Measurements from ENCODE around the gene SKIC3.

GRCh38 chr5:95557841-95558240 lies 3.1 kb upstream of the SKIC3 start:
- TF ChIP-seq CTCF (IDR thresholded peaks at IDR 0.05; ENCODE audit: low read depth, low read length, missing input control) (no peak), MAX (IDR thresholded peaks at IDR 0.05) (no peak), EGR1 (IDR thresholded peaks at IDR 0.05; ENCODE audit: low read depth in 2 of 2) (no peak), JUND (IDR thresholded peaks at IDR 0.05) (no peak), RXRA (IDR thresholded peaks at IDR 0.05) (no peak), FOXA1 (IDR thresholded peaks at IDR 0.05) (no peak), ATF3 (IDR thresholded peaks at IDR 0.05) (no peak), SP1 (IDR thresholded peaks at IDR 0.05) (no peak), RAD21 (IDR thresholded peaks at IDR 0.05) (no peak), HNF4A (conservative IDR thresholded peaks at IDR 0.05) (no peak)
- TF ChIP-seq, protein P1, sequence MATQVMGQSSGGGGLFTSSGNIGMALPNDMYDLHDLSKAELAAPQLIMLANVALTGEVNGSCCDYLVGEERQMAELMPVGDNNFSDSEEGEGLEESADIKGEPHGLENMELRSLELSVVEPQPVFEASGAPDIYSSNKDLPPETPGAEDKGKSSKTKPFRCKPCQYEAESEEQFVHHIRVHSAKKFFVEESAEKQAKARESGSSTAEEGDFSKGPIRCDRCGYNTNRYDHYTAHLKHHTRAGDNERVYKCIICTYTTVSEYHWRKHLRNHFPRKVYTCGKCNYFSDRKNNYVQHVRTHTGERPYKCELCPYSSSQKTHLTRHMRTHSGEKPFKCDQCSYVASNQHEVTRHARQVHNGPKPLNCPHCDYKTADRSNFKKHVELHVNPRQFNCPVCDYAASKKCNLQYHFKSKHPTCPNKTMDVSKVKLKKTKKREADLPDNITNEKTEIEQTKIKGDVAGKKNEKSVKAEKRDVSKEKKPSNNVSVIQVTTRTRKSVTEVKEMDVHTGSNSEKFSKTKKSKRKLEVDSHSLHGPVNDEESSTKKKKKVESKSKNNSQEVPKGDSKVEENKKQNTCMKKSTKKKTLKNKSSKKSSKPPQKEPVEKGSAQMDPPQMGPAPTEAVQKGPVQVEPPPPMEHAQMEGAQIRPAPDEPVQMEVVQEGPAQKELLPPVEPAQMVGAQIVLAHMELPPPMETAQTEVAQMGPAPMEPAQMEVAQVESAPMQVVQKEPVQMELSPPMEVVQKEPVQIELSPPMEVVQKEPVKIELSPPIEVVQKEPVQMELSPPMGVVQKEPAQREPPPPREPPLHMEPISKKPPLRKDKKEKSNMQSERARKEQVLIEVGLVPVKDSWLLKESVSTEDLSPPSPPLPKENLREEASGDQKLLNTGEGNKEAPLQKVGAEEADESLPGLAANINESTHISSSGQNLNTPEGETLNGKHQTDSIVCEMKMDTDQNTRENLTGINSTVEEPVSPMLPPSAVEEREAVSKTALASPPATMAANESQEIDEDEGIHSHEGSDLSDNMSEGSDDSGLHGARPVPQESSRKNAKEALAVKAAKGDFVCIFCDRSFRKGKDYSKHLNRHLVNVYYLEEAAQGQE (IDR thresholded peaks at IDR 0.05): no peak
- TF ChIP-seq, protein P2, sequence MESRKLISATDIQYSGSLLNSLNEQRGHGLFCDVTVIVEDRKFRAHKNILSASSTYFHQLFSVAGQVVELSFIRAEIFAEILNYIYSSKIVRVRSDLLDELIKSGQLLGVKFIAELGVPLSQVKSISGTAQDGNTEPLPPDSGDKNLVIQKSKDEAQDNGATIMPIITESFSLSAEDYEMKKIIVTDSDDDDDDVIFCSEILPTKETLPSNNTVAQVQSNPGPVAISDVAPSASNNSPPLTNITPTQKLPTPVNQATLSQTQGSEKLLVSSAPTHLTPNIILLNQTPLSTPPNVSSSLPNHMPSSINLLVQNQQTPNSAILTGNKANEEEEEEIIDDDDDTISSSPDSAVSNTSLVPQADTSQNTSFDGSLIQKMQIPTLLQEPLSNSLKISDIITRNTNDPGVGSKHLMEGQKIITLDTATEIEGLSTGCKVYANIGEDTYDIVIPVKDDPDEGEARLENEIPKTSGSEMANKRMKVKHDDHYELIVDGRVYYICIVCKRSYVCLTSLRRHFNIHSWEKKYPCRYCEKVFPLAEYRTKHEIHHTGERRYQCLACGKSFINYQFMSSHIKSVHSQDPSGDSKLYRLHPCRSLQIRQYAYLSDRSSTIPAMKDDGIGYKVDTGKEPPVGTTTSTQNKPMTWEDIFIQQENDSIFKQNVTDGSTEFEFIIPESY (IDR thresholded peaks at IDR 0.05): no peak
